Colon (tissue), 2 donors: ENCODE measurements around the gene MAP4K5.

Experiments used
- FAIRE-seq: peaks from 2 replicates; lab custom pipeline; 2012; peaks lifted over from hg19 to GRCh38; lab: Jason Lieb, UNC
- donor health status: control.
- donor health status: control.

MAP4K5 gene

DNA sequence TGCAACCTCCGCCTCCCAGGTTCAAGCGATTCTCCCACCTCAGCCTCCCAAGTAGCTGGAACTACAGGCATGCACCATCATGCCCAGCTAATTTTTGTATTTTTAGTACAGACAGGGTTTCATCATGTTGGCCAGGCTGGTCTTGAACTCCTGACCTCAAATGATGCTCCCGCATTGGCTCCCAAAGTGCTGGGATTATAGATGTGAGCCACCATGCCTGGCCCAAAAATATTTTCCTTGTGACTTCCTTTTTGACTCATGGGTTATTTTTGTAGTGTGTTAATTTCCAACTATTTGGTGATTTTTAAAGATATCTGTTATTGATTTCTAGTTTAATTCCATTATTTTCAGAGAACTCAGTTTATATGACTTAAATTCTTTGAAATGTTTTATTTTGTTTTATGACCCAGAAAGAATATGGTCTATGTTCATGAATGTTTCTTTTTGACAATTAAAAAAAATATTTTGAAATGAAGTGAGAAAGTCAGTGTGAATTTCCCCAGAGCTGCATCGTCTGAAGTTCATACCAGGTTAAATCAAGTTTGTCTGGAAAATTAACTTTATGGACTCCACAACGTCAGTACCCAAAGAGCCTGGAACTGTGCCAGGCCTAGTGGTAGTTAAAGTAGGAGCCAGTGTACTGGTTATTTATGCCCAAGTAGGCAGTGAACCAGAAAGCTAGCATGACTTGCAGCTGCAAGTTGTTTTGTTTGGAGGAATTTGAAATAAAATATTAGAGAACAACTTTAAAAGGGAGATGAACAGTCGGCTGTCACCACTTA, 132.9 kb downstream of the MAP4K5 start:
- FAIRE-seq: no peak

DNA sequence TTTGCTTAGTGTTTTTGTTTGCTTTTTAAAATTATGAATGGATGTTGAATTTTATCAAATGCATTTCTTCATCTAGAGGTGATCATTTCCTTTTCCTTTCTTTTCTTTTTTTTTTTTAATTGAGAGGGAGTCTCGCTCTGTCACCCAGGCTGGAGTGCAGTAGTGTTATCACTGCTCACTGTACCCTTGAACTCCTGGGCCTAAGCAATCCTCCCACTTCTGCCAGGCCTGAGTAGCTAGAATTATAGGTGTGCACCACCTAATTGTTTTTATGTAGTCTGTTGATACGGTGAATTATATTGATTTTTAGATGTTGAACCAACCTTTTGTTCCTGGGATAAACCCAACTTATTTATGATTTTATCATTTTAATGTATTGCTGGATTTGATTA, 134.2 kb downstream of the MAP4K5 start:
- no peak for FAIRE-seq

- no peak for FAIRE-seq
Measured at GRCh38 chr14:50397390-50398188, 134.8 kb downstream of the MAP4K5 start.

DNA sequence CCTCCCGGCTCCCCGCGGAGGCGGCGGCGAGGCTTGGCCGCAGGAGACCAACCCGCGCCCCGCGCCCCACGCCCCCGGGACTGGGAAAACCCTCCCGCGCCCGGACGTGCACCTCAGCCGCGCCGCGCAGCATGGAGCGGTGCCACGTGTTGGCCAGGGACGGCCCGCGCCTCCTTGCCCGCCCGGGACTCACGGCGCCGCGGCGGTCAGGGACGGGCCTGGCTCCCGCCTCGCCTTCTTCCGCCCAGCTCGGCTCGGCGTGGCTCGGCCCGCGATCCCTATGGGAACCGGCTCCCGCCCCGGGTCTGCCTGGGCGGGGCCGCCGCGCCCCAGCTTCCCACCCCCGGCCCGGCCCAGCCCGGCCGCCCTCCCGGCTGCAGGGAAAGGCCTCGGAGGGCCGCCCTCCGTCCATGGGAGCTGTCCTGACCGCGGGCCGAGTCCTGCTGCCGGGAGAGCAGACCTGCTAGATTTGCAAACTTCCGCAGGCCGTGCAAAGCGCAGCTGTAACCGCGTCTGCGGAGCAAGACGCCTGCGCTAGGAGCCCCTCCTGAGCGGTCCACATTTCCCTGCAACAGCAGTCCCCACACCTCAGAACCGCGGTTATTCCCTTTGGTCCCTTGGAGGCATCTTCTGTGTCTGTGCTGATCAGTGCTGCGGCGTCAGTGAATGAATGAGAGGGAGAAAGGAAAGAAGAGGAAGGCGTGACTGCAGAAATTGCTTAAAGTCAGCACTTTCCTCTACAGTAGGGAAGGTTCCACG, 135.6 kb downstream of the MAP4K5 start, which contains the start of gene CDKL1:
Gene CDKL1 (minus strand): TSS at position 251 of the 759 bp plus-strand sequence. CDS start 1,013 bp downstream, outside the sequence.
- no peak for FAIRE-seq

- FAIRE-seq: no peak
Measured at GRCh38 chr14:50395448-50395847, 136.9 kb downstream of the MAP4K5 start.

DNA sequence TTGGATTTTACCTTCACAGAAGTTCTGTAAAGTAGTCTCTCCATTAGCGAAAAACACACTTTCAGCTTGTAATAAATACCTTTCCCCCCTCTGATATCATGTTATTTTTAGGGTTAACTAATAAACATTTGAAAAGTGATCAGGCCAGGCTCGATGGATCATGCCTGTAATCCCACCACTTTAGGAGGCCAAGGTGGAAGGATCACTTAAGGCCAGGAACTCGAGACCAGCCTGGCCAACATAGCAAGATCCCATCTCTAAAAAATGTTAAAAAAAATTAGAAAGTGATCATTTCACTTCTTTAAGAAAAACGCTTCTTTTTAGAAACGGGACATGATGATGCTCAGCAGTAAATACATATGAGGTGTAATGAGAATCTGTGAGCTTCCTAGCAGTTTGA, 137.7 kb downstream of the MAP4K5 start:
- FAIRE-seq: no peak

GRCh38 chr14:50389668-50390441, 142.5 kb downstream of the MAP4K5 start:
- no peak for FAIRE-seq

DNA sequence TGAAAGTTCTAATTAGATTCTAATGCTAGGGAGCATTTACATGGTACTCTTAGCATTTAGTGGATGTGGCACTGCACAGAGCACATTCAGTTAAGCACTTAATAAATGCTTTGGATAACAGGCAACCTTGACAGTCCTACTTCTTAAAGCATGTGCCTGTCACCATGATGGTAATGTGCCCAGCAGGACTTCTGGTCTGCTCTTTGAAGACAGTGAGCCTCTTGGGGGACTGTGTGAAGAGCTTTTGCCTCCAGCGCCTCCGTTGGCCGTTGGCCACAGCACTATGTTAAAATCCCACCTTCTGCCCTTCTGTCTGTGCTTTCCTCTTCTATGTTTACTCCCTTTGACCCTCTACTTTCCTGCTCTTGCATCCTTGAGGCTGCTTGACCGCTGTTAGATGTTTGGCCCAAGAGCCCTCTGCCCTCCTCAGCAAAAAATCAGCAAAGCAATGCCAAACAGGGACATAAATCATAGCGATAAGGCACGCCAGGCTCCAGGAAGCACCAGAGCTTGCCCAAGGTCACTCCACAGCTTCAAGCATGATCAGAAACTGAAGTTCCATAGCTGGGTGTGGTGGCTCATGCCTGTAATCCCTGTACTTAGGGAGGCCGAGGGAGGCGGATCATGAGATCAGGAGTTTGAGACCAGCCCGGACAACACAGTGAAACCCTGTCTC, 144.0 kb downstream of the MAP4K5 start:
- no peak for FAIRE-seq

- no peak for FAIRE-seq
Measured at GRCh38 chr14:50387548-50387947, 144.8 kb downstream of the MAP4K5 start.

DNA sequence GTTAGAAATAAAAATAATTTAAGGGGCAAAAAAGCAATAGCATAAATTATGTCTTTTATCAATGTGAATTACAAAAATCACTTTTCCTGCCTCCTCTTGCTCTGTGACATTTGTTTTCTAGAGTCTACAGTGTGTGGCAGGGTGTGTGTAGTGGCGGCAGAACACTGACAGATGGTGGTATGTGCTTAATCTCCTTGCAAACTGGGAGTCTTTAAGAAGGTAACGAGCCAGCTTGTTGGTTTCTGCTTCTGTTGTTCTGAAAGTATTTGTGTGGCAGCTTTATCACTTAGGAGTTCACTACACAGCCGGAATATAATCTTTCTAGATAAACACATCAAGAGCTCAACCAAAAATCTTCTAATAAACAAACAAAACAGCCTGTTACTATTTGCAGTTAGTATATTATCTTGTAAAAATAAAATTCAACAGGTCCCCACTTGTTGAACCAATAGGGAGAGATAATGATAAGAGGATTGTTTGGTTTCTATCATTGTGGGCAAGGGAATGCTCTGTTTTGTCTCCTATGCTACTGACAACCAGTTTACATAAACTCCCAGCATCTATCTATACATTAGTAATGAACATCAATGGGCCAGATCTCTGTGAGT, 148.6 kb downstream of the MAP4K5 start:
- no peak for FAIRE-seq

DNA sequence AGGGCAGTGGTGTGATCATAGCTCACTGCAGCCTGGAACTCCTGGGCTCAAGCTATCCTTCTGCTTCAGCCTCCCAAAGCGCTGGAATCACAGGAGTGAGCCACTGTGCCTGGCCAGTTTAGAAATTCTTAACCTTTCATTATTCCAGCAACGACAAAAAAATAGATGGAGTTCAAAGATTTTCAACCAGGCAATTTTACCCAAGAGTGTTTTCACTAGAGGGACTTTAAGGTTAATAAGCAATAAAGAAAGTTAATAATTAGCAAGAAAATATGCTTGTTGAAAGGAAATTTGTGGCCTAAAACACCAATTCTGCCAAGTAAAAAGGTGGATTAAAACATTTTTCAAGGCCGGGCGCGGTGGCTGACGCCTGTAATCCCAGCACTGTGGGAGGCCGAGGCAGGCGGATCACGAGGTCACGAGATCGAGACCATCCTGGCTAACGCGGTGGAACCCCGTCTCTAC, 150.5 kb downstream of the MAP4K5 start:
- FAIRE-seq: no peak

DNA sequence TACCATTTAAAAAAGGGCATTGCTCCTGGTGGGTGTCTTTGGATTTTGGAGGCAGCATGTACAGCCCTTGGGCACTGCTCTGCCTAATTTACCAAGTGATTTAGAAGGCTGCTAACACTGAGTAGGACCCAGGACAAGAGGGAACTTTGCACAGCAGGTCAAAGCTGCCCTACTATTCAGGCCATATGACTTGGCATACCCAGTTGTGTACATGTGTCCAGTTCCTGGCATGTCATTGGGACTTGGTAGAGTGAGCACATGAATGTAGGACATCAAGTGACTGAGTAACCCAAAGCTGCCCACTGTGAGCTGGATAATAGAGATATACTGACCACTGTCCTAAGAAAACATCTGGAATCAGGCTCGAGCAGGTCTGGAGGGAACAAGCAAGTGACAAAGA, 151.4 kb downstream of the MAP4K5 start:
- FAIRE-seq: no peak

DNA sequence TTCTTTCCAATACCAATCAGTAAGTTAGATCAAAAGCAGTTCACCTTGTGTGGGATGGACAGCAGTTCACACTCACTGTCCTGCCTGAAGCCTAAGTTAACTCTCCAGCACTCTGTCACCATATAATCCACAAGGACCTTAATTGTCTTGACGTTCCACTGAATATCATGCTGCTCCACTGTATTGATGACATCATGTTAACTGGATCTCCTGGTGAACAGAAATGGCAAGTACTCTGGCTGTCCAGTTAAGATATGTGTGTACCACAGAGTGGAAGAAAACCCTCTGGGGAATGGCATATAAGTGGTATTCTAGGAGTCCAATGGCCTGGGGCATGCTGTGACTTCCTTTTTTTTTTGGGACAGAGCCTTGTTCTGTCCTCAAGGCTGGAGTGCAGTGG, 151.9 kb downstream of the MAP4K5 start:
- FAIRE-seq: no peak

GRCh38 chr14:50379563-50379962, 152.8 kb downstream of the MAP4K5 start:
- no peak for FAIRE-seq

DNA sequence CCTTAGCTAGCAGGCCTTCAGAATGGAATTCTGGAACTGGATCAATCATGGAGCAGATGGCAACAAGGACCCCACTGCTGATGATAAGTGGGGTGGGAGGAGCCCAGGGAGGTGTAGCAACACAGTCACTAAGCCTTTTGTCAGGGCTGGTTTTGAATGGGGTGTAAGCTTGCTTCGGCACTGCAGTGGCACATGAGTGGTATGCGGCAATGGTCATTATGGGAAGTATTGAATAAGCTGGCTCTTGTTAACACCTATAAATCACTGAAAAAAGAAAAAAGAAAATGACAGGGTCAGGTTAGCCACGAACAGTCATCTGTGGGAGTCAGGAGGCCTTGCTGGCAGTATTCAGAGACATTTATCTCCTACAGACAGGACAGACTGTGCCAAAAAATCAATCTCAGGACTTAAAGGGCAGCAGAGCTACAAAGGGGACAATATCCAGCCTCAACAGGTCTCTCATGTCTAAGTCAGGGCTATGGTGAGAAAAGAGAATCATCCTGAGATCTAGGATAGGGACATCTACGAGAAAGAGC, 154.8 kb downstream of the MAP4K5 start:
- no peak for FAIRE-seq

DNA sequence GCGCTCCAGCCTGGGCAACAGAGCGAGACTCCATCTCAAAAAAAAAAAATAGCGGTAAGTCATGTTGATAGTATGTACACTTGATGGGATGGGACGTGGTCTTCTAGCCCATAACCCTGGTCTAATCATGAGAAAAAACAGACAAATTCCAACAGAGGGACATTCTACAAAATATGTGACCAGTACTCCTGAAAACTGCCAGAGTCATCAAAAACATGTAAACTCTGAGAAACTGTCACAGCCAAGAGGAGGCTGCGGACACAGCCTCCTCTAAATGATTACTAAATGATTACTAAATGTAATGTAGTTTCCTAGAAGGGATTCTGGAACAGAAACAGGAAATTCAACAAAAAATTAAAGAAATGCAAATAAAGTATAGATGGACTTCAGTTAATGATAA, 156.6 kb downstream of the MAP4K5 start:
- no peak for FAIRE-seq

DNA sequence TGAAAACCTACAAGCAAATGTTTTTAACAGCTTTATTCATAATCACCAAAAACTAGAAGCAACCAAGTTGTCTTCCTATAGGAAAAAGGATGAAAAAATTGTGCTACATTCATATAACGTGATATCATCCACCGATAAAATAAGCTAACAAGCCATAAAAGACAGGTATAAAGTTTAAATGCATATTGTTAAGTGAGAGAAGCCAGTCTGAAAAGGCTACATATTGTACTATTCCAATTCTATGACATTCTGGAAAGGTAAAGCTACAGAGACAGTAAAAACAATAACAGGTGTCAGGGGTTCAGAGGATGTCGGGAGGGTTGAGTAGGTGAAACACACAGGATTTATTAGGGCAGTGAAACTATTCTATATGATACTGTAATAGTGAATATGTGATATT, 158.4 kb downstream of the MAP4K5 start:
- no peak for FAIRE-seq

GRCh38 chr14:50371546-50371945, 160.8 kb downstream of the MAP4K5 start:
- no peak for FAIRE-seq
